ENCODE data around the gene S100PBP. TPM values are rescaled to one million over a fixed set of nuclear protein-coding genes. Genes with fewer than 3 reads are reported as not detected.
A peak's percentile ranks its signal among the peaks of the same experiment; 100 is the strongest.

Gene S100PBP
- total RNA-seq, 1 experiment from 2014 or later, result 50.1 TPM

DNA sequence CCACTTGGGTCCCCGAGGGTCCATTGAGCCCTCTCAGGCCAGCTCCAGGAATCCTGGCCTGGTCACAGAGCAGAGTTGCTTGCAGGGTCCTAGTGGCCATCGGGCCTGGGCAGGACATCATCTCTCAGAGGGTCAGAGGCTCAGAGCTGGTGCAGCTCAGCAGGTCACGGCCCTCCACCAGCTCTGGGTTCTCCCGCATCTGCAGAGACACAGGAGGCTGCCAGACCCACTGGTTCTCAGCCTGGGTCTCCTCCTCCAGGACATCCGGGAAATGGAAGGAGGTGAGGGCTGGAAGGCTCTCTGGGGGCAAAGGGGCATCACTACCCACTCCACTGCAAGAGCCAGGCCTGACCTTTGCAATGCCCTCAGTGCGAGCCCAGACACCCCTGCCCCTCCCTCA lies 77.2 kb downstream of the S100PBP start:
- Histone ChIP-seq H3K56ac (ENCODE audit: insufficient read length, low read depth, low read length) (no peak overlapping the region), H4K20me1 (ENCODE audit: control insufficient read depth, insufficient read depth, insufficient read length) (peaks cover 3% of the 10 kb centered on the region), H3K23ac (ENCODE audit: insufficient read length, low read depth, low read length) (no peak overlapping the region), H3K4ac (ENCODE audit: low read depth, low read length) (no peak overlapping the region), H3K4me1 (ENCODE audit: insufficient read depth, low read length) (no peaks in the 10 kb centered on the region), H3K9ac (ENCODE audit: extremely low read depth, insufficient read length, low read length) (no peak overlapping the region), H2BK120ac (ENCODE audit: low read depth, low read length, poor library complexity, severe bottlenecking) (no peak overlapping the region), H3K27me3 (ENCODE audit: insufficient read depth, low read length) (peaks cover 5% of the 10 kb centered on the region; the same call in 1 of the 2 replicates), H3K18ac (ENCODE audit: insufficient read length, low read depth, low read length) (no peak overlapping the region), H3K14ac (ENCODE audit: insufficient read depth, low read length) (no peak overlapping the region; the same call in 1 of the 2 replicates), H3K79me1 (ENCODE audit: insufficient read depth, low read depth, low read length, poor library complexity, severe bottlenecking) (no peaks in the 10 kb centered on the region), H4K5ac (ENCODE audit: insufficient read length, low read depth, low read length) (no peak overlapping the region), H3K9me3 (ENCODE audit: control insufficient read depth, low read depth, low read length) (no peaks in the 10 kb centered on the region), H2BK12ac (ENCODE audit: insufficient read length, low read depth, low read length) (no peak overlapping the region), H3K79me2 (ENCODE audit: insufficient read depth, low read length) (no peaks in the 10 kb centered on the region), H3K23me2 (ENCODE audit: insufficient read length, low read depth, low read length, poor library complexity, severe bottlenecking) (no peaks in the 10 kb centered on the region), H4K8ac (replicated peaks; ENCODE audit: insufficient read length, low read depth, low read length) (no peak overlapping the region), H3K27ac (ENCODE audit: insufficient read length, low read depth, low read length) (no peak overlapping the region), H3T11ph (ENCODE audit: low read length) (no peak overlapping the region), H2BK15ac (ENCODE audit: low read depth, low read length) (no peak overlapping the region), H3K4me2 (ENCODE audit: insufficient read depth, insufficient read length, low read length) (no peak overlapping the region), H4K91ac (ENCODE audit: insufficient read length, low read depth, low read length) (no peak overlapping the region), H2AFZ (ENCODE audit: low read length) (no peak overlapping the region), H2AK5ac (ENCODE audit: insufficient read length, low read length) (no peak overlapping the region), H2BK5ac (ENCODE audit: insufficient read length, low read length) (no peak overlapping the region), H2BK20ac (ENCODE audit: low read depth, low read length, poor library complexity, severe bottlenecking) (no peak overlapping the region)
- WGBS (ENCODE audit: extremely low coverage, insufficient read length, low lambda C conversion rate), result no CpG with 5 or more reads among the region's 6 CpGs
- peaks cover 0 to 9% (median 0%) of the 10 kb centered on the region in 3 experiments; a peak in 1 of 7 replicates for H3K36me3 Mint-ChIP-seq (ENCODE audit: insufficient read depth in 1 of 3, low read depth in 3 of 3)
- peaks cover 74% of the 10 kb centered on the region for H3K27me3 Mint-ChIP-seq (ENCODE audit: low read depth)
- DNase-seq, result no peak
- peaks cover 5 to 8% of the 10 kb centered on the region in 2 experiments; a peak in 3 of 5 replicates for H3K9me3 Mint-ChIP-seq
- peaks cover 9 to 24% of the 10 kb centered on the region in 2 experiments; a peak in 3 of 4 replicates for H3K4me1 Mint-ChIP-seq
- H3K4me3 Mint-ChIP-seq, result peak overlapping the region in 1 of 2 experiments; percentile 35; a peak in 1 of 5 replicates
- no peak for TF ChIP-seq CTCF (conservative IDR thresholded peaks at IDR 0.05)
- no peak overlapping the region for H3K27ac Mint-ChIP-seq
